Muscle of leg (tissue), 11 donors: ENCODE results near the gene GAREM1. TPM values are rescaled to one million over a fixed set of nuclear protein-coding genes. Genes with fewer than 3 reads are reported as not detected.
A peak's percentile ranks its signal among the peaks of the same experiment; 100 is the strongest.

Source experiments
- DNase-seq: peaks from one replicate; pipeline ENCODE4 v3.0.0; 2013
- H3K27ac ChIP-seq: one replicate; pipeline ENCODE4 v1.5.1; 2013; ENCODE audit warnings: mild to moderate bottlenecking, low read length, control low read depth
- H3K27me3 ChIP-seq: one replicate; pipeline ENCODE4 v1.6.1; 2013; ENCODE audit warnings: low read length; ENCODE audit not compliant: control insufficient read depth, insufficient read depth
- H3K36me3 ChIP-seq: one replicate; pipeline ENCODE4 v1.6.1; 2013; ENCODE audit warnings: low read length; ENCODE audit not compliant: control insufficient read depth, insufficient read depth
- H3K4me1 ChIP-seq: one replicate; pipeline ENCODE4 v1.6.1; 2013; ENCODE audit warnings: low read length; ENCODE audit not compliant: control insufficient read depth, insufficient read depth
- H3K4me3 ChIP-seq: one replicate; pipeline ENCODE4 v1.5.1; 2013; ENCODE audit warnings: low read length, control low read depth
- H3K9me3 ChIP-seq: replicated peaks from 2 replicates; pipeline ENCODE4 v1.6.1; 2013; ENCODE audit warnings: low read depth, low read length; ENCODE audit not compliant: control insufficient read depth
- WGBS: methylation state at CpG from one replicate; pipeline ENCODE4 v1.1.5; 2013; ENCODE audit warnings: missing lambda C conversion rate; ENCODE audit not compliant: insufficient coverage; 5-methylcytosine and 5-hydroxymethylcytosine counted together
- polyA plus RNA-seq, 8 donors: library from polyadenylated mRNA; unstranded; fragments of 120-200 nt; gene quantifications; one replicate each; pipeline versions ENCODE4 v1.2.1 to v1.2.3, GENCODE V29; 2013; ENCODE audit warnings: inconsistent platforms in 1 of 8, low replicate concordance in 1 of 8; ENCODE audit not compliant: insufficient read length in 8 of 8, insufficient read depth in 1 of 8
- total RNA-seq: library from RNA; stranded (reverse); fragments of 120-200 nt; gene quantifications from one replicate; pipeline ENCODE4 v1.2.4, GENCODE V29; 2013

The GAREM1 gene
- total and polyA plus RNA-seq, 9 donors = 7.4 to 13.4 (median 8.5) TPM

- 71% methylated on average over 6 of the region's 7 CpGs for WGBS
- DNase-seq = no peak
- H3K27me3 ChIP-seq = no peaks in the 10 kb centered on the region
These were observed 196.4 kb downstream of the GAREM1 start for GRCh38 chr18:32274307-32274706.

GRCh38 chr18:32271672-32272208 lies 198.9 kb downstream of the GAREM1 start:
- no peak overlapping the region for H3K4me3 ChIP-seq
- no CpG with 5 or more reads among the region's 5 CpGs for WGBS

More at GRCh38 chr18:32274307-32274706, 196.4 kb downstream of the GAREM1 start:
- H3K4me1 ChIP-seq = no peaks in the 10 kb centered on the region
- no peak overlapping the region for H3K4me3 ChIP-seq
- H3K36me3 ChIP-seq = peaks cover 5% of the 10 kb centered on the region
- H3K9me3 ChIP-seq = no peaks in the 10 kb centered on the region
- no peak overlapping the region for H3K27ac ChIP-seq

GRCh38 chr18:32270341-32270740 lies 200.3 kb downstream of the GAREM1 start:
- WGBS = 98% methylated on average over 7 of the region's 8 CpGs
- Histone ChIP-seq H3K27me3 (no peaks in the 10 kb centered on the region), H3K36me3 (peaks cover 17% of the 10 kb centered on the region), H3K4me1 (no peaks in the 10 kb centered on the region), H3K4me3 (no peak overlapping the region), H3K27ac (no peak overlapping the region), H3K9me3 (no peaks in the 10 kb centered on the region)
- no peak for DNase-seq

More at GRCh38 chr18:32271672-32272208, 198.9 kb downstream of the GAREM1 start:
- Histone ChIP-seq H3K4me1 (no peaks in the 10 kb centered on the region), H3K36me3 (peaks cover 15% of the 10 kb centered on the region), H3K27ac (no peak overlapping the region), H3K9me3 (no peaks in the 10 kb centered on the region), H3K27me3 (no peaks in the 10 kb centered on the region)
- DNase-seq = peak; percentile 50

GRCh38 chr18:32267463-32267862 lies 203.2 kb downstream of the GAREM1 start:
- DNase-seq = no peak
- H3K9me3 ChIP-seq = no peaks in the 10 kb centered on the region
- H3K4me3 ChIP-seq = no peak overlapping the region
- H3K27me3 ChIP-seq = no peaks in the 10 kb centered on the region
- 66% methylated on average over 2 of the region's 4 CpGs for WGBS
- peaks cover 20% of the 10 kb centered on the region for H3K36me3 ChIP-seq
- no peaks in the 10 kb centered on the region for H3K4me1 ChIP-seq
- no peak overlapping the region for H3K27ac ChIP-seq

- WGBS = no CpG with 5 or more reads among the region's 2 CpGs
- no peaks in the 10 kb centered on the region for H3K9me3 ChIP-seq
- H3K36me3 ChIP-seq = peaks cover 16% of the 10 kb centered on the region
- H3K27ac ChIP-seq = no peak overlapping the region
- H3K4me1 ChIP-seq = no peaks in the 10 kb centered on the region
- DNase-seq = no peak
- H3K4me3 ChIP-seq = no peak overlapping the region
- no peaks in the 10 kb centered on the region for H3K27me3 ChIP-seq
These were observed 206.3 kb downstream of the GAREM1 start for GRCh38 chr18:32264401-32264800.

- Histone ChIP-seq H3K9me3 (no peaks in the 10 kb centered on the region), H3K4me1 (no peaks in the 10 kb centered on the region), H3K4me3 (no peak overlapping the region), H3K27me3 (no peaks in the 10 kb centered on the region), H3K36me3 (peaks cover 7% of the 10 kb centered on the region), H3K27ac (no peak overlapping the region)
- 80% methylated on average over 1 of the region's 1 CpG for WGBS
- no peak for DNase-seq
These were observed 208.6 kb downstream of the GAREM1 start for GRCh38 chr18:32262092-32262491.

GRCh38 chr18:32261003-32261402 lies 209.7 kb downstream of the GAREM1 start:
- Histone ChIP-seq H3K36me3 (peaks cover 4% of the 10 kb centered on the region), H3K9me3 (no peaks in the 10 kb centered on the region), H3K27ac (no peak overlapping the region), H3K4me1 (no peaks in the 10 kb centered on the region), H3K27me3 (no peaks in the 10 kb centered on the region), H3K4me3 (no peak overlapping the region)
- no peak for DNase-seq
- no CpG with 5 or more reads among the region's 5 CpGs for WGBS

- Histone ChIP-seq H3K27me3 (no peaks in the 10 kb centered on the region), H3K36me3 (no peaks in the 10 kb centered on the region), H3K27ac (no peak overlapping the region), H3K4me3 (no peak overlapping the region), H3K9me3 (no peaks in the 10 kb centered on the region), H3K4me1 (no peaks in the 10 kb centered on the region)
- no CpG with 5 or more reads among the region's 6 CpGs for WGBS
- DNase-seq = no peak
These were observed 211.1 kb downstream of the GAREM1 start for GRCh38 chr18:32259553-32259952.

GRCh38 chr18:32258558-32259204 lies 212.0 kb downstream of the GAREM1 start:
- H3K27me3 ChIP-seq = no peaks in the 10 kb centered on the region
- H3K9me3 ChIP-seq = no peaks in the 10 kb centered on the region
- H3K36me3 ChIP-seq = no peaks in the 10 kb centered on the region
- no peak overlapping the region for H3K27ac ChIP-seq
- no peak for DNase-seq
- no peaks in the 10 kb centered on the region for H3K4me1 ChIP-seq
- no peak overlapping the region for H3K4me3 ChIP-seq
- WGBS = no CpG with 5 or more reads among the region's 5 CpGs

GRCh38 chr18:32258148-32258547 lies 212.5 kb downstream of the GAREM1 start:
- Histone ChIP-seq H3K27ac (no peak overlapping the region), H3K27me3 (no peaks in the 10 kb centered on the region), H3K4me3 (no peak overlapping the region), H3K9me3 (no peaks in the 10 kb centered on the region), H3K36me3 (no peaks in the 10 kb centered on the region), H3K4me1 (no peaks in the 10 kb centered on the region)
- no peak for DNase-seq
- WGBS = no CpG with 5 or more reads among the region's 2 CpGs
